ENCODE data around the gene PAN3. TPM values are rescaled to one million over a fixed set of nuclear protein-coding genes. Genes with fewer than 3 reads are reported as not detected.
A peak's percentile ranks its signal among the peaks of the same experiment; 100 is the strongest.

The PAN3 gene
- total and polyA plus RNA-seq, 2 experiments from 2014 or later, result 16.7 to 17.3 TPM

- TF ChIP-seq EZH2phosphoT487 (IDR thresholded peaks at IDR 0.05; ENCODE audit: insufficient read depth, low read depth) (no peak), EZH2 (IDR thresholded peaks at IDR 0.05; ENCODE audit: insufficient read depth, poor library complexity, severe bottlenecking) (no peak)
- in situ Hi-C loops (cut with MboI), result no loop called here
- DNase-seq, result no peak
Measured at GRCh38 chr13:28159057-28159456, 20.7 kb downstream of the PAN3 start.

GRCh38 chr13:28161370-28161769 lies 23.0 kb downstream of the PAN3 start:
- 40 to 44% methylated on average over 1 of the region's 1 CpG for WGBS, 2 experiments (ENCODE audit: low coverage in 1 of 2, low lambda C conversion rate in 2 of 2, missing lambda C conversion rate in 2 of 2)
- Histone ChIP-seq H3K9me2 (ENCODE audit: insufficient read depth) (no peaks in the 10 kb centered on the region), H3K4me2 (ENCODE audit: unreplicated experiment) (no peak overlapping the region), H3K27ac (no peak overlapping the region), H3K4me3 (no peak overlapping the region), H3K27me3 (replicated peaks; ENCODE audit: insufficient read depth) (no peaks in the 10 kb centered on the region), H3K36me3 (ENCODE audit: low read depth) (0 out of 2 replicates have a peak, but pooled peaks cover 4% of the 10 kb centered on the region), H3K79me2 (ENCODE audit: insufficient read depth) (peaks cover 100% of the 10 kb centered on the region), H4K20me1 (ENCODE audit: insufficient read depth) (peaks cover 22% of the 10 kb centered on the region; the same call in 1 of the 2 replicates), H3K9me3 (ENCODE audit: low read depth) (no peaks in the 10 kb centered on the region), H2AFZ (no peak overlapping the region), H3K9ac (no peak overlapping the region), H3F3A (ENCODE audit: insufficient read depth) (no peaks in the 10 kb centered on the region), H3K4me1 (ENCODE audit: insufficient read depth) (peaks cover 10% of the 10 kb centered on the region; the same call in 1 of the 2 replicates)
- DNase-seq, result peak; percentile 41
- TF ChIP-seq EZH2phosphoT487 (IDR thresholded peaks at IDR 0.05; ENCODE audit: insufficient read depth, low read depth), result no peak
- no peak for TF ChIP-seq EZH2 (IDR thresholded peaks at IDR 0.05; ENCODE audit: insufficient read depth, poor library complexity, severe bottlenecking)
- in situ Hi-C loops (cut with MboI), result no loop called here

More at GRCh38 chr13:28159057-28159456, 20.7 kb downstream of the PAN3 start:
- H3K9me3 ChIP-seq (ENCODE audit: low read depth), result no peaks in the 10 kb centered on the region
- 0 out of 2 replicates have a peak, but pooled peaks cover 4% of the 10 kb centered on the region for H3K36me3 ChIP-seq (ENCODE audit: low read depth)
- peaks cover 8% of the 10 kb centered on the region; the same call in 1 of the 2 replicates for H4K20me1 ChIP-seq (ENCODE audit: insufficient read depth)
- H3K9ac ChIP-seq, result no peak overlapping the region
- no peak overlapping the region for H3K4me2 ChIP-seq (ENCODE audit: unreplicated experiment)
- no peaks in the 10 kb centered on the region for H3K27me3 ChIP-seq (replicated peaks; ENCODE audit: insufficient read depth)
- H3K27ac ChIP-seq, result no peak overlapping the region
- H3K79me2 ChIP-seq (ENCODE audit: insufficient read depth), result peaks cover 100% of the 10 kb centered on the region
- no peaks in the 10 kb centered on the region for H3F3A ChIP-seq (ENCODE audit: insufficient read depth)
- no peak overlapping the region for H2AFZ ChIP-seq
- no peaks in the 10 kb centered on the region for H3K9me2 ChIP-seq (ENCODE audit: insufficient read depth)
- WGBS, 2 experiments (ENCODE audit: low coverage in 1 of 2, low lambda C conversion rate in 2 of 2, missing lambda C conversion rate in 2 of 2), result 97 to 98% methylated on average over 4 of the region's 4 CpGs
- peaks cover 10% of the 10 kb centered on the region; the same call in 1 of the 2 replicates for H3K4me1 ChIP-seq (ENCODE audit: insufficient read depth)
- no peak overlapping the region for H3K4me3 ChIP-seq

DNA sequence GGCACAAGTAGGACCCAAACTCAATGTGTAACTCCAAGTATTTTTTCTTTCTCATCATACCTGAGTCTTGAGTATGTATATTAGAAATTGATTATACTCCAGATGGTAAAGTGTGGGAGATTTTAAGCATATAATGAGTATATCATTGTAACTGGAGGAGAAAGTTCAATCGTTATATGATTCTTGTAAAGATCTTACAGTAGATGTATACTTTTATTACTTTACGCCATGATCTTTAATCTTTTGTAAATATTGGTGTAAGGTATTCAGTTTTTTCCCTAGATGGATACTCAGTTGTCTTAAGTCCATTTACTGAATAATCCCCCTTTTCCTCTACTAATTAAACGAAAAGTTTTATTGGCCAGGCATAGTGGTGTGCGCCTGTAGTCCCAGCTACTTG lies 25.2 kb downstream of the PAN3 start:
- Histone ChIP-seq H3K4me2 (ENCODE audit: unreplicated experiment) (no peak overlapping the region), H3K9me2 (ENCODE audit: insufficient read depth) (no peaks in the 10 kb centered on the region), H3K36me3 (ENCODE audit: low read depth) (no peaks in the 10 kb centered on the region), H2AFZ (no peak overlapping the region), H3K79me2 (ENCODE audit: insufficient read depth) (peaks cover 99% of the 10 kb centered on the region), H4K20me1 (ENCODE audit: insufficient read depth) (peaks cover 22% of the 10 kb centered on the region; the same call in 1 of the 2 replicates), H3K9ac (no peak overlapping the region), H3F3A (ENCODE audit: insufficient read depth) (no peaks in the 10 kb centered on the region), H3K9me3 (ENCODE audit: low read depth) (no peaks in the 10 kb centered on the region), H3K27me3 (replicated peaks; ENCODE audit: insufficient read depth) (no peaks in the 10 kb centered on the region), H3K4me3 (no peak overlapping the region), H3K27ac (no peak overlapping the region), H3K4me1 (ENCODE audit: insufficient read depth) (peaks cover 10% of the 10 kb centered on the region; the same call in 1 of the 2 replicates)
- DNase-seq, result no peak
- TF ChIP-seq EZH2 (IDR thresholded peaks at IDR 0.05; ENCODE audit: insufficient read depth, poor library complexity, severe bottlenecking) (no peak), EZH2phosphoT487 (IDR thresholded peaks at IDR 0.05; ENCODE audit: insufficient read depth, low read depth) (no peak)
- in situ Hi-C loops (cut with MboI), result no loop called here
- 88 to 90% methylated on average over 4 of the region's 4 CpGs for WGBS, 2 experiments (ENCODE audit: low coverage in 1 of 2, low lambda C conversion rate in 2 of 2, missing lambda C conversion rate in 2 of 2)

DNA sequence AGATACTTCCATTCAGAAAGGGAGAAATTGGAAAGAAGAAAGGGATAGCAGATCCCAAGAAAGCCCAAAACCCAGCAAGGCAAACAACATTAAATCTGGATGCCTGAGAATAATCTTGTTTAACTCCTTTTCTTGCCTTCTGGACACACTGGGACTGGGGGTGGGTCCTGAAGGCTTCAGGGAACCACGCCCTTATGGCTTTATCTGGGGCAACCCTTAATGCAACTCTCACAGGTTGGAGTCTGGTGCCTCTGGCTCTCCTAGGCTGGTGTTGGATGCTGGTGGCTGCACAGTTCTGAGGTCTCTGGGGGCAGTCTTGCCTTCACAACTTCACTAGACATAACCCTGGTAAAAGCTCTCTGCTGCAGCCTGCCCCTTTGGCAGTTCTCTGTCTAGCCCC lies 27.9 kb downstream of the PAN3 start:
- H3K4me3 ChIP-seq, result no peak overlapping the region
- no peaks in the 10 kb centered on the region for H3F3A ChIP-seq (ENCODE audit: insufficient read depth)
- H3K9me2 ChIP-seq (ENCODE audit: insufficient read depth), result no peaks in the 10 kb centered on the region
- H3K9ac ChIP-seq, result no peak overlapping the region
- TF ChIP-seq EZH2phosphoT487 (IDR thresholded peaks at IDR 0.05; ENCODE audit: insufficient read depth, low read depth) (no peak), EZH2 (IDR thresholded peaks at IDR 0.05; ENCODE audit: insufficient read depth, poor library complexity, severe bottlenecking) (no peak)
- H3K79me2 ChIP-seq (ENCODE audit: insufficient read depth), result peaks cover 99% of the 10 kb centered on the region
- 91 to 100% methylated on average over 1 of the region's 1 CpG for WGBS, 2 experiments (ENCODE audit: low coverage in 1 of 2, low lambda C conversion rate in 2 of 2, missing lambda C conversion rate in 2 of 2)
- in situ Hi-C loops (cut with MboI), result no loop called here
- H2AFZ ChIP-seq, result no peak overlapping the region
- no peaks in the 10 kb centered on the region for H3K36me3 ChIP-seq (ENCODE audit: low read depth)
- no peak overlapping the region for H3K4me2 ChIP-seq (ENCODE audit: unreplicated experiment)
- peaks cover 7% of the 10 kb centered on the region; the same call in 1 of the 2 replicates for H3K4me1 ChIP-seq (ENCODE audit: insufficient read depth)
- no peaks in the 10 kb centered on the region for H3K9me3 ChIP-seq (ENCODE audit: low read depth)
- H3K27ac ChIP-seq, result no peak overlapping the region
- DNase-seq, result no peak
- peaks cover 19% of the 10 kb centered on the region; the same call in 1 of the 2 replicates for H4K20me1 ChIP-seq (ENCODE audit: insufficient read depth)
- H3K27me3 ChIP-seq (replicated peaks; ENCODE audit: insufficient read depth), result no peaks in the 10 kb centered on the region
